Right lung (tissue), 5 donors: ENCODE measurements around the gene TFAP2A. TPM values are rescaled to one million over a fixed set of nuclear protein-coding genes. Genes with fewer than 3 reads are reported as not detected.

Experiments used
- DNase-seq, 2 donors: peaks; one replicate each; pipeline ENCODE4 v3.0.0-alpha.2; 2013
- polyA plus RNA-seq, 5 donors: library from polyadenylated mRNA; unstranded; fragments of 120-200 nt; gene quantifications; one replicate each; pipeline versions ENCODE4 v1.2.1 to v1.2.3, GENCODE V29; 2013; ENCODE audit warnings: inconsistent platforms in 1 of 5, low replicate concordance in 1 of 5; ENCODE audit not compliant: insufficient read length in 5 of 5, insufficient read depth in 1 of 5

The TFAP2A gene
- polyA plus RNA-seq, 5 donors: 0.23 to 0.45 (median 0.36) TPM

- no peak for DNase-seq
These were observed 12.0 kb upstream of the TFAP2A start for GRCh38 chr6:10426781-10427279.

- DNase-seq: no peak
These were observed 11.3 kb upstream of the TFAP2A start for GRCh38 chr6:10425975-10426780.

DNA sequence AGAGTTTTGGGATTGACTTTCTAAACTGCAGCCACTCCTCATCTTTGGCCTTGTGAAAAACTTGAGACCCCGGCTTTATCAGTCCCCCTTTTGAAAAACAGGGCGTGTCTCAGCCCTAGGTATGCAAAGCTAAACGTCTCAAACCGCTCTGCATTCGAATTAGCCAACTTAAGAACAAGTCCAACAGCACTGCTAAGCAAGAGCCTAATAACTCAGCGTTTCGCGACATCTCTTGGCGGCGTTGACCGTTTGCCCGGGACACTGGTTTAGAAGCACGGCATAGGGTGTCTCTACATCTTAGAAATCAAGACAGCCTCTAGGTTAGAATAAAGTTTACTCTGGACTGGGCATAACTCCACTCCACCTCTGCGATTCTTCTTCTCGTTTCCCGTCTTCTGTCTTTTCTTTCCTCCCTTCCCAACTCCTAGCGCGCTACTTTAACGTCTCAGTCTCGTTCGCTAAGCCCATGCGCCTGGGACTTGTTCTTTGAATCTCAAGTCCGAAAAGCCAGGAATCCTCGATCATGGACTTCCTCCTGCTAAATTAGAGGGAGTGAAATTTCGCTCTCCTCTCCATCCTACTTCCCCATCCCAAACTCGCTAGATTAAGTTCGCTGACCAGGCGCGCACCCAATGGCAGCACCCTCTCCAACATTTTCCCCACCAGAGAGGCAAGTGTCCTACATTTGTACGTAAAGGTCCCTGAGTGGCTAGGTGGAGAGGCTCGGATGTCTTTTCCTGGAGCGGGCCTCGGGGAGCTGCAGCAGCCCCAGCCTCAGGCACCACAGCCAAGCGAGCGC lies 10.5 kb upstream of the TFAP2A start:
- no peak for DNase-seq

GRCh38 chr6:10424040-10424439 lies 9.2 kb upstream of the TFAP2A start:
- no peak for DNase-seq

DNA sequence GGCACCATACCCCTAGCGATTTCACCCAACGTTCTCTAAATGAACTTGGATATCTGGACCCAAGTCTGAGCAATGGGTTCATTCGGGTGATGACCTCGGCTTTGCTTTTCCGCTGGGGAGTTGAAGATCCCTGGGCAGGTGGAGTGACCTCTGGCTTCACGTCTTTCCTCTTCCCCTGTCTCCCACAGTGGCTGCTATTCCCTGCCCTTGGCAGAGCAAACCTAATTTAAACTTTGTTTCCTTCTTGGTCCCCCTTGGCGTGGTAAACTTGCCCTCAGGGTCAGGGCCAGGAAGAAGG lies 7.8 kb upstream of the TFAP2A start:
- DNase-seq: no peak

GRCh38 chr6:10421921-10422736 lies 7.3 kb upstream of the TFAP2A start:
- DNase-seq: no peak

GRCh38 chr6:10421158-10421920 lies 6.5 kb upstream of the TFAP2A start:
- DNase-seq: no peak

- no peak for DNase-seq
These were observed 5.8 kb upstream of the TFAP2A start for GRCh38 chr6:10420546-10421157.

GRCh38 chr6:10419749-10420545 lies 5.1 kb upstream of the TFAP2A start:
- no peak for DNase-seq

DNA sequence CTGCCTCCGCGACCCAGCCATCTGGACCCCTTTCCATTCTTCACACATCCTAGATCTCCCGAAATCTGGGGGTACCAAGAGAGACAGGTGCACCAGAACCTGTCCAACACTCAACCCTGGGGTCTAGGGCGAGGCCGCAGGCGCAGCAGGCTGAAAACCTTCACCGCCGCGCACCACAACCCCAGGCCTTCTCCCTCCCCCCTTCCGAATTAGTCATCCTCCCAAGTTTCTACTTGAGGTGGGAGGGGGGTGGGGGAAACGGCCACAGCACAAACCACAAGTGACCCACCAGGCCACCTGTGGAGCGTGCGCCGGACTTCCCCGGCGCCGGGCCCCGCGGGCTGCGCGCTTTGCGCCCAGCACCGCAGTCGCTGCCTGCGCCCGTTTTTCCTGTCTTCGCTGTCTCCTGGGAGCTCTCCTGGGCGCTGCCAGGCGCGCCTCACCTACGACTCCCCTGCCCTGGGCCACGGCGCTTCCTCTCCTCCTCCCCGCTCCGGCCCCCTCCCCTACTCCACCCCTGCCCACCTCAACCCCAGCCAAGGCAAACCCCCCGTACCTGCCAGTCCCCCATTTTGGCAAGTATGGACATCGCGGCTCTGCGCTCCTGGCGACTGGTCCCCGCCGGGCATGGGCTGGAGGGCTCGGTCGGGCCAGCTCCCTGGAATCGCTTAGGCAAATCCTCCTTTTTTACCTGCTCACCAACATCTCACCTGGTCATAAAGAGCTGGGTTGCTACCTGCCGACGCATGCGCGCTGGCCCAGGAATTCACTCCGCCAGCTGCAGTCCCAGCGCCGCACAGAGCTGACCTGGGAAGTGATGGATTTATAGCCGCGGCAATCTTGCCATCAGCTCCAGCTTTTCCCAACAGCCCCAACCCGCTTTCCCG lies 4.2 kb upstream of the TFAP2A start:
- no peak for DNase-seq

DNA sequence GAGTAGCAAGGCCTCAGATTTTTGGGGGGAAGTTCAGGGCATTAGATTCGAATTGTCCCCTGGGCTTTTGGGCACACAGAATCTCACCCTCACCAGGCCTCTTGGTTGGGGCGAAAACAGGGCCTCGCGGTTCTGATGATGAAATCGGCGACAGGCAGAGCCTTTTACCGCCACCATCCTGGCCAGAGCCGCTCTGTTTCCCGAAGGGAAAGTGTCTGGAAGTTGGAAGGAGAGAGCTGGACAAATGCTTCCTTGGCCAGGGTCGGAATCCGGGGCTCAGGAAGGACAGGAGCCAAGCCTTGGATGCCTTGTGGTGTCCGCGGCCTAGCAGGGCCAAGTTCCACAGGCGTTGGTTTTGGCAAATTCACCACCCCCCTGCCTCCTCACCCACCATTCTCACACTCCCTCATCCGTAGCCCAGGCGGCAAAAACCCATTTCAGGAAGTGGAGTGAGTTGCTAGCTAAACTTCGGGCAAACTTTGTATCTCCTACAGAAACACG lies 3.5 kb upstream of the TFAP2A start:
- no peak for DNase-seq

GRCh38 chr6:10417681-10418104 lies 2.8 kb upstream of the TFAP2A start:
- no peak for DNase-seq

GRCh38 chr6:10416863-10417641 lies 2.2 kb upstream of the TFAP2A start:
- DNase-seq: no peak

DNA sequence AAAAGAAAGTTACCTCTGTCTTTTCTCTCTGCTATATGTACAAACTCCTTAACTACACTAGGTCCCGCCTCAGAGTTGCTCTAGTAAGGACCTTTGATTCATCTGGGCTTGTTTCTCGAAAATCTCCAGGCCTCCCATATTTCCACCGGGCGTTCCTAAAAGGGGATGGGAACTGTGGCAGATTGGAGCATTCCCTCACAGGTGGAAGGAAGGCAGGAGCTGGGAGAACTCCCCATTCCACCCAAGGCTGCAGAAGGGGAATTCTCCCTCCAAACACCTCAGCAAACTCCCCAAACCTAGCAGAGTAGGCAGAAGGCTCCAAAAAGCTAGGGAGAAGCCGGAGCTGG lies 1.6 kb upstream of the TFAP2A start:
- DNase-seq: no peak

GRCh38 chr6:10415617-10416480 lies 975 bp upstream of the TFAP2A start:
- DNase-seq: no peak

DNA sequence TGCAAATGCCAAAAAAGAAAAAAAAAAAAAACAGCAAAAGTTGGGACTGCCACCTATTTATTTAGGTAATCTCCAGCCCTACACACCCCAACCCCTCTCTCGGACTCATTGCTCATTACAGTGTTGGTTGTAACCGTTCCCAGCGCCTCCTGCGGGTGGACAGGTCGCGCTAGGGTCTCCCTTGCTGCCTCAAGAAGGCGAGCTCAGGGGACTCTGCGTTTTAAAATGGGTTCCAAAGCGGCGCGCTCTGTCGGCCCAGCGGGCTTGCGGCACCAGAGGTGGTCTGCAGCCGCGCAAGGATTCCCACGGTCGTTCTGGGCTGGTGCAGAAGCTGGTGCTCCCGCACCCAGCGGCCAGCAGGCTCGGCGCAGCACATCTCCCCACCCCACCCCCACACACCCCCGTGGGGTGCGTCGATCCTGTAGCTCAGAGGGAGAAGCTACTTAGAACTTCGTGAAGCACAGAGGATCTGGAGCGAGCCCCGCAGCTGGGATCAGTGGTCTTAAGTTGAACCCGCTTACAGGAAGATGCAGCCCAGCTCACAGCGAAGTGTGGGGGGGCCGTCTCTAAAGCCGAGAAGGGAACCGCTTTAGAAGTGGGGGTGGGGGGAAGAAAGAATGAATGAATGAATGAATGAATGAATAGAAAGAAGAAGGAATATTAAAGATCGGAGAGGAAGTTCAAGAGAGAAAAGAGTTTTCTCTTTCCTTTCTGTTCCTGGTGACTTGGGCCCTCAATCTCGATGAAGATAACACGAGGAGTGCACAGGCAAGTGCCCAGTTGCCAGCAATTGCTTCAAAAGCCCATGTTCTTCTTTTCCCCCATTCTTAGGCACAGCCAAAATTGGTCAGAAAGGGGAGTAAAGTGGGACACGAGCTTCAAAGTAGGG lies 780 bp downstream of the TFAP2A start:
- DNase-seq: no peak
